ENCODE data around the gene URB2.

URB2 gene

DNA sequence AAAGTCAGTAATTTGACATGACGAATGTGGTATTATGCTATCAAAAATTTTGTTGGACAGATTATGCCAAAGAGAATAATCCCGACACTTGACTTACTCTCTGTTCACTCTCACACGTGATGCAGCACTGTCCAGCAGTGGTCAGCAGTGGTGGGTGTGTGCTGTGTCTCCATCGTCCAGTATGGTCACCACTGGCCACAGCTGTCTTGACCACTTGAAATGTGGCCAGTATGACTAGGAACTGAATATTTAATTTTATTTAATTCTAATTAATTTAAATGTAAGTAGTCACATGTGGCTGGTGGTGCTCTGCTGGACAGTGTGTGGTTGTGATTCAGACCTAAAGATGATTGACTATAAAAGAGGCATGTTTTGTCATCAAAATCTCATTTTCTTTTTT, 24.0 kb downstream of the URB2 start:
- no peak for DNase-seq

DNA sequence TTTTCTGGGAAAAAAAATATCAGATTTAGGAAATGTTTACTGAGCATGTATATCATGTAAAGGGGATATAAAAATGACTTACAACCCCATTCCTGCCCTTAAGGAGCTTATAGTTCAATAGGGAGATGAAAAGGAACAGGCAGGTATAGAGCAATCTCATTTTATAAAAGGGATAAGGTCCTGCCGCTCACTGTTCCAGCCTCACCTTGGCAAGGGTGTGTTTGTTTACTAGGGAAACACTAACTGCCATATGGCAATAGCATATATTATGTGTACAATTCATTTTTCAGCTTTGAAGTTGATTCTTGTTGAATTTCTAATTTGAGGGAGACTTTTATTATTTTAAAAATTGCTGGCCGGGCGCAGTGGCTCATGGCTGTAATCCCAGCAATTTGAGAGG, 25.5 kb downstream of the URB2 start:
- no peak for DNase-seq

DNA sequence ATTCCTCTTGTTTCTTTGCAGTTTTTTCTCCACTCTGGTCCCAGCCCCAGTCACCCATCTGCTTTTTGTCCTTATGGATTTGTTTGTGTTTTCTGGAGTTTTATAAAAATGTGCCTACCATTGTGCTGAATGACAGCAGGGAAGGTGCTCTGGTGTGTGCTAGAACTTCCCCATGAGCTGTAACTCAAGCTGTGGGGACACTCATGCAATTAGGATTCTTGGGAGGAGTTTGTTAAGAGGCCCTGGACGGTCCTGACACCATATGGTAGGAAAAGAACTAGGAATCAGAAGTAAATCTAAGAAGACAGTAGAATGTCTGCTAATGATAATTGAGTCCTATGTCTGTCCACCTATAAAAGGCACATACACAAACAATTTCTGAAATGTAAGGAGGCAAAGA, 27.4 kb downstream of the URB2 start:
- DNase-seq, result no peak

DNA sequence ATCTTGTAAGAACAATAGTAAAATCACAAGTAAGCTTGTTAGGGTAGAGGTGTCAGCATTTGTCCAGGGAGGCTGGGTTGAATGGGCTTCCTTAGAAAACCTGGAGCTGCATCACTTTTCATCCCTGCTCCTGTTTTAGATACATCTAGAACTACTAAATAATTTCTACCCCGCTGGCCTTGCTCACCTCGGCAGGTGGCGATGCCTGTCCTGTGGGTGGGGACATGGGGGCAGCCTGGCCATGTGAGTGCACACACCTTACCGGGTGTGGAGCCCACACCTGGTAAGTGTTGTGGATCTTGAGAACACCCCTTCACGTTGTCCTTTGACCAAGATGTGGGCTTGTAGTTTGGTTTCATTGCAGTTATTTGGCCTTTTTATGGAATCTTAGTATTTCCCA, 29.7 kb downstream of the URB2 start:
- DNase-seq, result no peak

DNA sequence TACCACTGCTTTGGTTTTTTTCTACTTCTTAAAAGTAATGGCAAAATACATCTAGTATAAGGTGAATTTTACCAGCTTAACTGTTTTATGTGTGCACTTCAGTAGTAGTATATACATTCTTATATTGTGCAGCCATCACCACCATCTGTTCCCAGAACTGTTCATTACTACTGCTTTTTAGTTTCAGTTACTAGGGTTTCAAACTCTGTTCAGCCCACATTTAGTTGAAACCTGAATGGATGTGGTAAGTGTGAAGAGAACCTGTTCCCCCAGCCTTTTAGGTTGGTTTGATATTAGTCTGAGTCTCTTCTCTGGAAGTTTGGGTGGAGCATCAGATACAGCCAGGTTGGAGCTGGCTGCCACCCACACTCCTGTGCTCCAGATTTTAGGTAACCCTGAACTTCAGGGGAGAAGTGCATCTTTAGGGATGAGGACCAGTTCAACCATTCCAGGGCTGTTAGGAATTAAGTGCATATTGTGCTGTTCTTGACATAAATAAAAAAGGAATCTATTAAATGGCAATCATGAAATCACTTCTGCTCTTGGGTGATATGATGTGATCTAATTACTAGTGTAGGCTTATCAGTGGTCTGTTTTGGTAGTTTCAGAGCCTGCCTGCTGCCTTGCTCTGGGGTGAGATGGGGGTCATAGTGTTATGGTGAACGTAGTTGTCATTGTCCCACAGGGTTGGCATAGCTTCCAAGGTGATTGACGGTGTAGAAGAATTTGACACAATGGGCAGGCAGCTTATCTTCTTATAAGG, 32.1 kb downstream of the URB2 start:
- DNase-seq, result no peak

DNA sequence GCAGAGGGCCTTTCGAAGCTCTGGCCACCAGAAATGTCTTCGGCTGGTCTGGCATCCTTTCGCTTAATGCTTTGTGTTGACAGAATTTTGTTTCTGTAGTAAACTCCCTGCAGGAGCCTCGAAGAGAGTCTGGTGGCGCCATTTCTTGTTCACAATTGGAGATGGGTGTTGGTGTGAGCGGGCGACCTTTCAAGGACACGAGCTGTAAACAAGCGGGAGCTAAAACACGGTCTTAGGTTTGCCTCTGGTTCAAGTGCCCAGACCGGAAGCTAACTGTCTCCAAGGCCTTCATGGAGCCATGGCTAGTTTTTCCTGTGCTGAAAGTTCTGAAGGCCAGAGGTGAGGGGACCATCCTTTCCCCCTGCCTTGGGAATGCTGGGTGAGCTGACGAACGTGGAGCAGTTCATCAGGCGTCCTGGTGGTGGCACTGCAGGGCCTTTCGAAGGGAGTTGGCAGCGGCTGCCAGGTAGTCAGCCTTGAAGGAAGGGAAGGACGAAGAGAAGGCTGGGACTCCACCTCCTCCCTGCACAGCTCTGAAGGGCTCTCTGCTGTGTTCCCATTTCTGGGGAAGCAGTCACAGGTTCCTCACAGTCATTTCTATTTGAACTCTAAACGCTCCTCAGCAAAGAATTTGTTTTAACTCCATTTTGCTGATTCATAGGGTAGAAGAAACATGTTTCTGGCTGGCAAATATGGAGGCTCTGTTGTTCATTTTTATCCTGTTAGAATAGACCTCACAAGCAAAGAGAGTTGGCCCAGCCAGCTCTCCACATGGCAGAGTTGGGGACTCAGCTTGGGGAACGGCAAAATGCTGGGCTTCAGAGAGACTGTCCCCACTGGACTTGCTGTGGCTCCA, 35.2 kb downstream of the URB2 start:
- DNase-seq, result peak; percentile 24

DNA sequence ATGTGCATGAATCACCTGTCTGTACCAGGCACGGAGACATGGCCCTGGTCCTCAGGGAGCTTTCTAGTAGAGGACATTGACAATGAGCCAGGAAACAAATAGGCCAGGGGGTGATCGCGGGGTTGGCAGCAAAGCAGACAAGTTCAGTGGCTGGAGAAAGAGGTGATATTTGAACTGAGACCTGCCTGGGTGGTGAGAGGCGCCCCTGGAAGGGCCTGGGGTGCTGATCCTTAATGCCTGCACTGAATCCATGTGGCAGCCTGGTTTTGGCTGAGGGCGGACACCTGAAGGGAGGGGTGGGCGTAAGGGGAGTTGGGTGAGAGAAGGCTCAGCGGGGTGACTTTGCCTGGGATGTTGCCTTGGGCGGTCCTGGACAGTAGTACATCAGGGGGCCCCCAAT, 35.9 kb downstream of the URB2 start:
- no peak for DNase-seq

DNA sequence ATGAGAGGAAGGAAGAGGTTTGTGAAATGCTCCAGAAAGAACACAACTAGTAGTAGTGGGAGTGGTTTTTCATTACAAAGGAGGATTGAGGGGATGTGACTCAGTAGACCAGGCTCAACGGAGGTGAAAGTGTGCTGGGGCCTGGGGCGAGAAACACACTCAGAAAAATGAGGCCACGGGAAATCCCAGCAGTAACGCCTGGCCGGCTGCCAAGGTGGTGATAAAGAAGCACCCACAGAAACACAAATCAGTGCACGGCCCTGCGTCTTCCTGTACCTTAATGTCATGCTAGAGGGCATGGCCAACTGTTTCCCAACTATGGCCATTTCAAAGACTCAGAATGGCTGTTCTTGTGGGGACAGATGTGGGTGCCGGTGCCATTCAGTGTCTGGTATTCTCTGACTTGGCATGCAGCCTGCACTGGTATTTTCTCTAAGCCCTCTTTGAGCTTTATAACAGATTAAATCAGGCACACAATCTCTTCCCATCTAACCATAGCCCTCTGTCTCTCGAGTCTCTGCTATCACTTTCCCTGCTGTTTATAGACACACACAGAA, 38.2 kb downstream of the URB2 start:
- DNase-seq, result no peak

DNA sequence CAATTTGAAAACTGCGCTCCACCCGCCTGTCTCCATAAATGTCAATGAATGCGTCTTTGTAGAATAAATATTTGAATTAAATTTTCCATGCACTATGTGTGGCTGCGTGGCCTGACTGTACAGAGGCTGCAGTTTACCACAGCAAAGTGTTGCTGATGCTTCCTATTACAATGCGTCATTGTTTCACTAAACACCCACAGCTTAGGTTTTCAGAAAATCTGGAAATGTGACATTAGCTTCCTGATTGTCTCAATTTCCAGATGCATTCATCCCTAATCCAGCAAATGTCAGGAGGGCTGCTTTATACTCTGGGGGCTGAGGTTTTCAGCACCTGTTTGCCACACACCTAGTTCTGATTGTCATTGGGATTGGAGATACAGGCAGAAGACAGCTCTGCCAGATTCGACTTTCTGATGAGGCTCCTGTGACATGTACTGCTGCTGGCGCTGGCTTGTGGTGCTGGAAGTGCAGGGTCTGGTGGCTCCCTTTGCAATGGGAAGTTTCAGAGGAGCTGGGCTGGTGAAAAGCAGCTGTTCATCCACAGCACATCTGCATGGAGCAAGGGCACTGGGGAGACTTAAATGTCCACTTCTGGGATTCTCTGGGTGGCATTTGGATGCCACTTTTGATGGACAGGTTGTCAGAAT, 40.0 kb downstream of the URB2 start:
- no peak for DNase-seq

DNA sequence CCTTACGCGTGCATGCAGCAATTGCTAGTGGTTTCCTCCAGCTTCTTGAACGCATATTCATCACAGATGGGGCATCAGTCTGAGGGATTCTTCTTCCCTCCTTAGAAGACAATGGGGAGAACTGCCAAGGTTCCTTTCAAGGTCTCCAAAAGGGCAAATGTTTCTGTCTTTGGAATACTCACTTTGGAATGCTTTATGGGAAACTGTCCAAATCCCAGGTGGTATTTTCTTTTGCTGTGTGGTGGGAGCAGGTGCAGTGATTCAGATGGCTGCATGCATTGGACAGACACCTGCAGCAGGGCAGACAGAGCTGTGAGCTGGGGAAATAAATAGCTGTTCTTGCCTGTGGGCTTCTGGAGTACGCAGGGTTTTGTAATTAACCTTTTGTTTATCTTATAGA, 40.5 kb downstream of the URB2 start:
- no peak for DNase-seq

DNA sequence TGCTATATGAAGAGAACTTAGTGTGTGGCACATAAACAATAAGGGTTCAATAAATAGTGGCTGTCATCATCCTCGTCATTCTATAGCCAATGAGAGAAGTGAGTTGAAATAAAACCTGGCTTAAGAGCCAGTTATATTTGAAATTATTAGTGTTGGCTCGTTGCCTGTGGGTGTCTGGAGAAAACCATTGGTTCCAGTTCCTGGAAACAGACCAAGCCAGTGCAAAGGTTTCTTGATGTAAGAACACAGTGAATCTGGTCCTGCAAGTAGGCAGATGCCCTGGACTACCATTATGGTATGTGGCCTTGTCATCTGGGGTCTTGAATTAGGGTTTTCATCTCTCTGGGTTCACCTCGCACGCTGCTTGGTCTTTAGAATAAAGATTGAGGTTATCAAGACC, 43.3 kb downstream of the URB2 start:
- DNase-seq, result no peak

DNA sequence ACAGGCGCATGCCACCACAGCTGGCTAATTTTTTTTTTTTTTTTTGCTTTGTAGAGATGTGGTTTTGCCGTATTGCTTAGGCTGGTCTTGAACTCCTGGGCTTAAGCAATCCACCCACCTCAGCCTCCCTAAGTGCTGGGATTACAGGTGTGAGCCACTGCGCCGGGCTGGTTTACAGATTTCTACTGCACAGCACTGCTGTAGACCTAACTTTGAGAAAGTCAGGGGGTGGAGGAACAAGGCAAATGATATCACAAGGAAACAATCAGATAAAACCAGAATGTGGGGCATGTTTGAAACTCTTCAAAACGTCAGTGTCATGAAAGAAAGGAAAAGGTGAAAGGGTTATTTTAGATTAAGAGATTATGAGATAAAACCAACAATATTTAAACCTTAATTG, 45.3 kb downstream of the URB2 start:
- no peak for DNase-seq

DNA sequence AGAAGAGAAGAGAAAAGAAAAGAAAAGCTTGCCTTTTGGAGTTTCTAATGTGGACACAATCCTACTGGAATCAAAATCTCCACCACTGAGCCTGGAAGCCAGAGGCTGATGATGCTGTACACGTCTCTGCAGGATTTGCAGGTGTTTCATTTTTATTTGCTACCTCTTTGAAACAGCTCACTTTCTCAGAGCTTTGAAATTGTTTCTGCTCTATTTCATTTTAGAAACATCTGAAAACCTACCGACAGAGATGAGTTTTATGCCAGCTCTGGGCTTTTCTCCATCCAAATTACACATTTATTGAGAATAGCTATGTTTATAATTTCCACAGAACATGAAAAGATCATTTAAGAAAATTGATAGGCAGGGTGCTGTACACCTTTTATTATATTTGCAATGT, 46.2 kb downstream of the URB2 start:
- DNase-seq, result no peak

DNA sequence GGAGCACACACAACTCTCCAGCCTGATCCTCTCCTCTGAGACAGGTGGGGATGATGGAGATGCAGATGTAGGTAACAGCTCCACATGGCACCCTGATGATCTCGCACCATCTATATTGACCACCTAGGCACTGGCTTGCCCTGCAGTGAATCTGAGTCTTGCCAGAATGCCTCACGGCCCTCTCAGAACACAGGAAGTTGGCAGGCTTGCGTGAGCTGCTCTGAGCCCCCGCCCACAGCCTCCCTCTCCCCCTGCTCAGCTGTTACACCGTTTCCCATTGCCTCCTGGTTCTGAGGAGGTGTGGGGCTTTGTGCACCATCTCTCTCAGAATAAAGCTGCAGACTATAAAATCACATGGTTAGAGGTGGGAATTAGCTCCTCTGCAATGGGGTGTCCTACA, 48.0 kb downstream of the URB2 start:
- DNase-seq, result no peak

DNA sequence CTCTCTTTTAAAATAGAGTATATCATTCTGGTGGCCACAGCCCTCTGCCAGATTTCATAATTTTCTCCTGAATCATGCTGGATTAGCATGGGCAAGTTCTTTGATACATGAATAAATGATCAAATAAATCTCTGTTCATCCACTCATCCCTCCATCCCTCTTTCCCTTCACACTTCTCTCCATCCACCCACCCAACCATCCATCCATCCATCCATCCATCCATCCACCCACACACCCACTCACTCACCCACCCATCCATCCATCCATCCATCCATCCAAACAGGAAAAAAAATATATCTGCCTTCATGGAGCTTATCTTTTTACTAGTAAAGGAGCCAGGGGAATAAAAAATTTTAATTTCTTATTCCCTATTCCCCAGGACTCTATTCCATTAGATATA, 49.3 kb downstream of the URB2 start:
- no peak for DNase-seq

DNA sequence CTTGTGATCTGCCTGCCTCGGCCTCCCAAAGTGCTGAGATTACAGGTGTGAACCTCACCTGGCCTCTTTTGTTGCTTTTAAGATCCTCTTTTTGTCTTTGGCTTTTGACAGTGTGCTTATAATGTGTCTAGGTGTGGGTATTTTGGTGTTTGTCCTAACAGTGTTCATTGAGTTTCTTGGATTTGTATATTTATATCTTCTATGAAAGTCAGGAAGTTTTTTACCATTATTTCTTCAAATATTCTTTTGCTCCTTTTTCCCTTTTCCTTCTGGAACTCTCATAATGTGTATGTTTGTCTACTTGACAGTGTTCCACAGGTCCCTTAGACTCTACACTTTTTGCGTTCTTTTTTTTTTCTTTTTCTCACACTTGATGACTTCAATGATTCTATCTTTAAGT, 59.1 kb downstream of the URB2 start:
- no peak for DNase-seq

DNA sequence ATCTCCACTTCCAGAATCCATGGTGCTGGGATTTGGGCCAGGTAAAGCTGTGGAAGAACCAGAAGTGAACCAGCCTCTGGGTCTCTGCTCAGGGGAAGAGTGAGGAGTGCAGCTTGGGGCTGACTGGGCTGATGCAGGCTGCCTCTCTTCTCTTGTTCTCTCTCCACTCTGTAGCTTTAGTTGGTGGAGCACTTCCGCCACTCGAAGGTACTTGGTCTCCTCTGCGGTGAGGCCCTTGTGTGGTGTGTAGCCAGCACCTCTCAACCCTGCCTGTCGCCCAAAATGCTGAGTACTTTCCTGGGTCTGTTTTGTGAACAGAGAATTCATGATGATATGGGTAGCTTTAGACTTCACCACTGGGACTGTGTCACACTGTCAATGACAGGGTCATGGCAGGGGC, 63.2 kb downstream of the URB2 start:
- no peak for DNase-seq

DNA sequence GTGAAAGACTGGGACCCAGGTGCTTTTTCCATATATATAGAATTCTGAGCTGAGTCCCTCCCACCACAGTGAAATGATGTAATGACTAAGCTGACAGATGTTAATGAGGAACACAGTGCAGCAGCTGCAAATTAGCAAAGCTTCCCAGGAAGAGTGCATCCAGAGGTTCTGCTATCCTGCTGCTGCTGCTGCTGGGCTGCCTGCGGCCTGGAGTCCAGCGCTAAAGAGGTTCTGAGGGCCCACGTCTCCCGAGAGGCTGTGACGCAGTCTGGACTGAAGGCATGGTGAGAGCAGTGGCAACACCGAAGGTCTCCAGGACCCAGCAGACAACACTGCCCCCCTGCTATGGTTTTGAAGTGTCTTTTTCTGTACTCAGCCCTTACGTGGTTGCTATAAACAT, 63.9 kb downstream of the URB2 start:
- DNase-seq, result no peak

DNA sequence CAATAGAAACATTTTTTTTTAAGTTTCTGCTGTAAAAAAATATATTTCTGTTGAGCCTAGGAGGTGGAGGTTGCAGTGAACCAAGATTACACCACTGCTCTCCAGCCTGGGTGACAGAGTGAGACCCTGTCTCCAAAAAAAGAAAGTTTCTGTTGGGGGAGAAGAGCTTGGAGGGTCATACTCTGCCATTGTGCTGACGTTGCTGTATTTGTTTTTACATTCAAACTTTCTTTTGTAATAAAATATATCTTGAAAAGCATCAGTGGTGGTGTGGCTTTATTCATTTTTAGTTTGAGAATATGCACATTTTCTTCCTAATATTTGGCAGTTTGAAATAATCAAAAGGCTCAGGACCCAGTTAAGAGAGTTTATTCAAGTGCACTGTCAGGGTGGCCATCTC, 64.6 kb downstream of the URB2 start:
- no peak for DNase-seq

DNA sequence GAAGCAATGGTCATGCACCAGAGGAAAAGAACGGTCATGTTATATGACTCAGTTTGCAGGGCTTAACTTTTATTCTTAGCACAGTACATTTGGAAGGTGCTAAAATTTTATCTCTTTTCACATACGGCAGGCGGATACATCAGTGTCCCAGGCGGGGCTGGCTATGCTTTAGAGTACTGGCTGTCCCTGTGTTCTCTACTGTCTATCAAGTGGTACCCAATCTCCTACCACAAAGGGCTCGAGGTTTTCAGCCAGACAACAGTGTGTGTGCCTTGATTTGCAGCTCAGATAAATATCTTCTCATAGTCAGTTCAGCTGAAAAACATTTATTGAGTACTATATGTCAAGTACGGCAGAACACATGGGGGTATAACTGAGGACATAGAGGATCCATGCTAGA, 65.3 kb downstream of the URB2 start:
- no peak for DNase-seq

DNA sequence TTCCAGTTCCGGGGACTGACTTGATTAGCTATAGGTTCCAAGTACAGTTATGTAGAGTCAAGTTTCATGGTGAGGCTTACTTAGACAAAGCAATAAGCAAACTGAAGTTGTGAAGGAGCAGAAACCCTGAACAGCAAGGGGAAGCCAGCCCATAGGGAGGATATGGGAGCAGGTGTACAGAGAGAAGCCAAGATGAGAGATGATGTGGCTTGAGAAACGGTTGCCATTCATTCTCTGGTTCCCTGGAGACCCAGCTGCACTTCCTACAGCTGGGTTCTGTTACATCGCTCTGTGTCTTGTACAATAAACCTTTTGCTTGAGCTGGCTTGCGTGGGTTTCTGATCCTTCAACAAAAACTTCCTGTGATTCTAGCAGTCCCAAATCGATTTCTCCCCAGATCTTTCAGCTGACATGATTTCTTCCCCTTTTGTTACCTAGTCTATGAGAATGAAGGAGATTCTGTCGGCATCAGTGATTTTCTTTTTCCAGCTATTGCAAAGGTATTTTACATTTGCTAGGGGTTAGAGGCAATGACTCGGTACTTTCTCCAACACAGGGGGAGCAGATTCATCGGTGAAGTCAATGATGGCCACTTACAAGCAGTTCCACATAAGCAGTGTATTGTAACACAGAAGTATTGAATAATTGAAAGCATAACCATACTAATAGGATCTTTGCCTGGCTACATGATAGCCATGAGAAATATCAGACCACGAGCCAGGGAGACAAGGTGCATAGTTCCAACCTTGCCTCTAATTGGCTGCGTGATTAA, 67.3 kb downstream of the URB2 start:
- no peak for DNase-seq

DNA sequence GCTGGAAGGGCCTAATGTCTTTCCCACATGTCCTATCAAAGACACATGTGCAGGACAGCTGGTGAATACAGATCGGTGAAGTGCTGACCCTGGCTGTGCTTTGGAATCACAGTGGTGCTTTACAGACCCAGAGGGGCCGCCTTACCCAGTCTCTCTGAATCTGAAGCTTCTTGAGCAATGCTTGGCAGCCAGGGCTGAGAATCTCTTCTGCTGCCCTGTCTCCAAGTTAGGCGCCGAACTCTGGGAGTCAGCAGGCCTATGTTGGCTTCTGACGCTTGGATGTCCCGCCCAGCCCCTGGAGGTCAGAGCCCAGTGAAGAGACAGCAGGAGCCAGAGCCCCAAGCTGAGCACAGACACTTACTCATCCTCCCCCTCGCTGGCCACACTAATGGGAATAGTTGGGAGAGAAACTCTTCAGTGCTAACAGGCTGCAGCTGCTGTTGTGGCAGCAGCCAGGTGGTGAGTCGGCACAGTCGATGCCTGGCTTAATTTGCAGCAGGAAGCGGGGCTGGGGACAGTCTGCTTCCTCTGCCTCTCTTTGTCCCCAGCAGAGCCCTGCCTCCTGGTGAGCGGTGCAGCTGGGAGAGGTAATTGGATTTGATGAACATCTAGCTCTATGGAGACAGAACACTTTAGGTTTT, 68.1 kb downstream of the URB2 start:
- no peak for DNase-seq

Measured in KG1 (cell line).